Transverse colon (tissue), 3 donors: Measurements from ENCODE around the gene LEUTX.

Source experiments
- POLR2A ChIP-seq: fragments of 450-650 bp; IDR thresholded peaks from one replicate; pipeline ENCODE4 v1.6.1; 2016; ENCODE audit warnings: antibody characterized with exemption, mild to moderate bottlenecking, moderate library complexity
- TF ChIP-seq, protein P1 (sequence below), 5 experiments: fragments of 200-600 bp in 3 of 5; fragments of 450-650 bp in 2 of 5; sonication (generic) in 3 of 5; IDR thresholded peaks; 1 replicate in 2 of 5; 2 replicates in 3 of 5; pipeline ENCODE4 v1.5.1; 2016 to 2017; ENCODE audit warnings: antibody characterized with exemption in 5 of 5, inconsistent platforms in 3 of 5, mild to moderate bottlenecking in 2 of 5, moderate library complexity in 1 of 5

DNA sequence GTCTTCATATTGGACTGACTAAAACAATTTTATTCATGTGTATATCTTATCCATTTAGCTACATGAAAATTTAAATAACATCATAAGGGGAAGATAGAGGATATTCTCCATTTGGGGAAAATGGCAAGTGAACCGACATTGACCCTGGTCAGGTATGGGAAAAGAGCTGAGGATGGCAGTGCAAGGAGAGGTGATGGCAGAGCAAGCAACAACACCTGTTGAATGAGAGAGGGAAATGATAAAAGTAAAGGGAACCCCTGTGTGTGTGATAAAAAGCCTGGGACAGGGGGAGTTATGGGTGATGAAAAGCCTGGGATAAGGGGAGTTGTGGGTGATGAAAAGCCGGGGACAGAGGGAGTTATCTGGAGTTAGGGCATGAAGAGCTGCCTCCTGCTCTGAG, 44.8 kb upstream of the LEUTX start:
- TF ChIP-seq, protein P1, sequence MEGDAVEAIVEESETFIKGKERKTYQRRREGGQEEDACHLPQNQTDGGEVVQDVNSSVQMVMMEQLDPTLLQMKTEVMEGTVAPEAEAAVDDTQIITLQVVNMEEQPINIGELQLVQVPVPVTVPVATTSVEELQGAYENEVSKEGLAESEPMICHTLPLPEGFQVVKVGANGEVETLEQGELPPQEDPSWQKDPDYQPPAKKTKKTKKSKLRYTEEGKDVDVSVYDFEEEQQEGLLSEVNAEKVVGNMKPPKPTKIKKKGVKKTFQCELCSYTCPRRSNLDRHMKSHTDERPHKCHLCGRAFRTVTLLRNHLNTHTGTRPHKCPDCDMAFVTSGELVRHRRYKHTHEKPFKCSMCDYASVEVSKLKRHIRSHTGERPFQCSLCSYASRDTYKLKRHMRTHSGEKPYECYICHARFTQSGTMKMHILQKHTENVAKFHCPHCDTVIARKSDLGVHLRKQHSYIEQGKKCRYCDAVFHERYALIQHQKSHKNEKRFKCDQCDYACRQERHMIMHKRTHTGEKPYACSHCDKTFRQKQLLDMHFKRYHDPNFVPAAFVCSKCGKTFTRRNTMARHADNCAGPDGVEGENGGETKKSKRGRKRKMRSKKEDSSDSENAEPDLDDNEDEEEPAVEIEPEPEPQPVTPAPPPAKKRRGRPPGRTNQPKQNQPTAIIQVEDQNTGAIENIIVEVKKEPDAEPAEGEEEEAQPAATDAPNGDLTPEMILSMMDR (IDR thresholded peaks at IDR 0.05), result no peak
- TF ChIP-seq POLR2A, result no peak
